ENCODE data around the gene KREMEN1.

KREMEN1 gene

DNA sequence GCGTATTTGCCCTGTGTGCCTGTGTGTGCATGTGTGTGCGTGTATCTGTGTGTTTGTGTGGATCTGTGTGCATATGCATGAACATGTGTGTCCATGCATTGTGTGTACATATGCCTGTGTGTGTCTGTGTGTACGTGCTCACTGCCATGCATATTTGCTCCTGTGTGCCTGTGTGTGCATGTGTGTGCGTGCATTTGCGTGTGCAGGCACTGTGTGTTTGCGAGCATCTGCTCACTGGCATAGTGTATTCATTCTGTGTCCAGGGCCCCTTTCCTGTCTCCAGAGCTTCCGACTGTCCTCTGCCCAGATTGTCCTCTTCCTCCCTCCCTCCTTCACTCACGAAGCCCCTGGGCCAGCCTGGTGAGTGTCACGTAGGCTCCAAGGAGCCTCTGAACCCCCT, 138.6 kb downstream of the KREMEN1 start:
- no peak overlapping the region for H3K4me3 ChIP-seq (ENCODE audit: low read length)
- no peak for DNase-seq
- H3K36me3 ChIP-seq (replicated peaks; ENCODE audit: insufficient read depth, low read length), result no peaks in the 10 kb centered on the region
- H3K9ac ChIP-seq (ENCODE audit: low read length), result no peak overlapping the region
- H4K20me1 ChIP-seq (ENCODE audit: insufficient read depth, low read length), result no peaks in the 10 kb centered on the region
- no peaks in the 10 kb centered on the region for H3K27me3 ChIP-seq (replicated peaks; ENCODE audit: insufficient read depth, low read length)
- H3F3A ChIP-seq (ENCODE audit: insufficient read depth, low read length), result no peaks in the 10 kb centered on the region
- H3K9me2 ChIP-seq (replicated peaks; ENCODE audit: insufficient read depth, low read length), result no peaks in the 10 kb centered on the region
- peaks cover 15% of the 10 kb centered on the region for H3K4me1 ChIP-seq (ENCODE audit: low read length)
- peaks cover 6% of the 10 kb centered on the region for H3K79me2 ChIP-seq (ENCODE audit: low read length)
- no peak overlapping the region for H3K27ac ChIP-seq (ENCODE audit: low read length)
- TF ChIP-seq EZH2phosphoT487 (IDR thresholded peaks at IDR 0.05; ENCODE audit: low read length), result no peak
- TF ChIP-seq, protein P1, sequence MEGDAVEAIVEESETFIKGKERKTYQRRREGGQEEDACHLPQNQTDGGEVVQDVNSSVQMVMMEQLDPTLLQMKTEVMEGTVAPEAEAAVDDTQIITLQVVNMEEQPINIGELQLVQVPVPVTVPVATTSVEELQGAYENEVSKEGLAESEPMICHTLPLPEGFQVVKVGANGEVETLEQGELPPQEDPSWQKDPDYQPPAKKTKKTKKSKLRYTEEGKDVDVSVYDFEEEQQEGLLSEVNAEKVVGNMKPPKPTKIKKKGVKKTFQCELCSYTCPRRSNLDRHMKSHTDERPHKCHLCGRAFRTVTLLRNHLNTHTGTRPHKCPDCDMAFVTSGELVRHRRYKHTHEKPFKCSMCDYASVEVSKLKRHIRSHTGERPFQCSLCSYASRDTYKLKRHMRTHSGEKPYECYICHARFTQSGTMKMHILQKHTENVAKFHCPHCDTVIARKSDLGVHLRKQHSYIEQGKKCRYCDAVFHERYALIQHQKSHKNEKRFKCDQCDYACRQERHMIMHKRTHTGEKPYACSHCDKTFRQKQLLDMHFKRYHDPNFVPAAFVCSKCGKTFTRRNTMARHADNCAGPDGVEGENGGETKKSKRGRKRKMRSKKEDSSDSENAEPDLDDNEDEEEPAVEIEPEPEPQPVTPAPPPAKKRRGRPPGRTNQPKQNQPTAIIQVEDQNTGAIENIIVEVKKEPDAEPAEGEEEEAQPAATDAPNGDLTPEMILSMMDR (IDR thresholded peaks at IDR 0.05; ENCODE audit: low read length), result no peak
- no peak for TF ChIP-seq EZH2 (optimal IDR thresholded peaks at IDR 0.05; ENCODE audit: low read depth, low read length)
- H3K4me2 ChIP-seq (ENCODE audit: low read depth, low read length), result no peak overlapping the region
- no peak overlapping the region for H2AFZ ChIP-seq (ENCODE audit: low read length)
- H3K9me3 ChIP-seq (replicated peaks; ENCODE audit: insufficient read depth, low read length), result no peaks in the 10 kb centered on the region

DNA sequence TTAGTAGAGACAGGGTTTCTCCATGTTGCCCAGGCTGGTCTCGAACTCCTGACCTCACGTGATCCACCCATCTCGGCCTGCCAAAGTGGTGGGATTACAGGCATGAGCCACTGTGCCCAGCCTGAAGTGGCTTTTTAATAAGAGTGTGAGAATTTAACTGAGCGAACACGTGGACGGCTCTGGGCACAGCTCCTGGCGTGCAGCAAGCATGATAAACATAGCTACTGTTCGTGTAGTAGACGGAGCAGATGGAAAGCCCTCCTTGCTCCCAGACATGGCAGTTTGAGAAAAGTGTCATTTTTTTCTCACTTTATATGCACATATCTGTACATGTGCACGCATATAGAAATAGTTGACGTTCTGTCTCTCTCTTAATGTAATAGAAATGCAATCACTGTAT, 139.9 kb downstream of the KREMEN1 start:
- Histone ChIP-seq H3K27ac (ENCODE audit: low read length) (no peak overlapping the region), H2AFZ (ENCODE audit: low read length) (no peak overlapping the region), H3K9me3 (replicated peaks; ENCODE audit: insufficient read depth, low read length) (no peaks in the 10 kb centered on the region), H3F3A (ENCODE audit: insufficient read depth, low read length) (no peaks in the 10 kb centered on the region), H3K4me1 (ENCODE audit: low read length) (peaks cover 3% of the 10 kb centered on the region), H3K79me2 (ENCODE audit: low read length) (no peaks in the 10 kb centered on the region), H3K9ac (ENCODE audit: low read length) (no peak overlapping the region), H4K20me1 (ENCODE audit: insufficient read depth, low read length) (no peaks in the 10 kb centered on the region), H3K27me3 (replicated peaks; ENCODE audit: insufficient read depth, low read length) (no peaks in the 10 kb centered on the region), H3K36me3 (replicated peaks; ENCODE audit: insufficient read depth, low read length) (no peaks in the 10 kb centered on the region), H3K4me2 (ENCODE audit: low read depth, low read length) (no peak overlapping the region), H3K4me3 (ENCODE audit: low read length) (no peak overlapping the region), H3K9me2 (replicated peaks; ENCODE audit: insufficient read depth, low read length) (no peaks in the 10 kb centered on the region)
- DNase-seq, result no peak
- TF ChIP-seq, protein P1 (IDR thresholded peaks at IDR 0.05; ENCODE audit: low read length), result no peak
- TF ChIP-seq EZH2phosphoT487 (IDR thresholded peaks at IDR 0.05; ENCODE audit: low read length) (no peak), EZH2 (optimal IDR thresholded peaks at IDR 0.05; ENCODE audit: low read depth, low read length) (no peak)

DNA sequence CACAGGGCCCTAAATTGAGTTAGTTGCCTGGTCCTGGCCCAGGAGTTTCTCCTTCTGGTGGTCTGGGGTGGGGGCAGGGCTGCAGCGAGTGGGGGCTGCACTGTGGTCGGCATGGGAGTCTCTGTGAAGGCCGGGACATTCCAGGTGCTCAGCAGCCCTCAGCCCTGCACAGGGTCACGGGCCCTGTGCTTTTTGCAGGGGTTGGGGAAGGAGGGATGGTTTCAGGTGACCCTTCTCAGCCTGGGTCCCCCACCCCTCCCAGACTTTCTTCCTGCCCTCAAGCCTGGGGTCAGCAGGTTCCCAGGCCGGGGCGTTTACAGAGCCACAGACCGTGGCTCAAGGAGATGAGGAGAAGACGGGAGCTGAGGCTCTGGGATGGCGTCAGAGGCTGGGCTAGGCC, 140.7 kb downstream of the KREMEN1 start:
- no peaks in the 10 kb centered on the region for H3K9me2 ChIP-seq (replicated peaks; ENCODE audit: insufficient read depth, low read length)
- no peaks in the 10 kb centered on the region for H3K36me3 ChIP-seq (replicated peaks; ENCODE audit: insufficient read depth, low read length)
- TF ChIP-seq EZH2 (optimal IDR thresholded peaks at IDR 0.05; ENCODE audit: low read depth, low read length) (no peak), EZH2phosphoT487 (IDR thresholded peaks at IDR 0.05; ENCODE audit: low read length) (no peak)
- TF ChIP-seq, protein P1 (IDR thresholded peaks at IDR 0.05; ENCODE audit: low read length), result no peak
- H3K79me2 ChIP-seq (ENCODE audit: low read length), result no peaks in the 10 kb centered on the region
- no peak overlapping the region for H3K4me3 ChIP-seq (ENCODE audit: low read length)
- no peak overlapping the region for H3K9ac ChIP-seq (ENCODE audit: low read length)
- H3K27me3 ChIP-seq (replicated peaks; ENCODE audit: insufficient read depth, low read length), result no peaks in the 10 kb centered on the region
- H2AFZ ChIP-seq (ENCODE audit: low read length), result no peak overlapping the region
- H3F3A ChIP-seq (ENCODE audit: insufficient read depth, low read length), result no peaks in the 10 kb centered on the region
- H3K4me1 ChIP-seq (ENCODE audit: low read length), result no peaks in the 10 kb centered on the region
- H3K27ac ChIP-seq (ENCODE audit: low read length), result no peak overlapping the region
- DNase-seq, result no peak
- H4K20me1 ChIP-seq (ENCODE audit: insufficient read depth, low read length), result no peaks in the 10 kb centered on the region
- no peaks in the 10 kb centered on the region for H3K9me3 ChIP-seq (replicated peaks; ENCODE audit: insufficient read depth, low read length)
- H3K4me2 ChIP-seq (ENCODE audit: low read depth, low read length), result no peak overlapping the region

Data from MM.1S (cell line).